PFSK-1 (cell line): ENCODE data around the gene SGPP1.

Source experiments
- FOXP2 ChIP-seq: optimal IDR thresholded peaks from 2 replicates; pipeline ENCODE3; 2011; ENCODE audit warnings: borderline replicate concordance, control low read depth, inconsistent platforms; ENCODE audit not compliant: insufficient read depth; ENCODE audit errors: extremely low read length, extremely low read depth
- POLR2AphosphoS5 ChIP-seq: IDR thresholded peaks from 2 replicates; pipeline ENCODE4 v1.6.1; 2012; ENCODE audit warnings: low read depth, mild to moderate bottlenecking, control low read depth, low read length, moderate library complexity
- SIN3A ChIP-seq: IDR thresholded peaks from 2 replicates; pipeline ENCODE4 v1.6.1; 2012; ENCODE audit warnings: mild to moderate bottlenecking, low read length, moderate library complexity, borderline replicate concordance; ENCODE audit not compliant: insufficient read depth
- TAF1 ChIP-seq: IDR thresholded peaks from 2 replicates; pipeline ENCODE4 v1.6.1; 2012; ENCODE audit warnings: low read length, control low read depth, borderline replicate concordance; ENCODE audit not compliant: insufficient read depth

DNA sequence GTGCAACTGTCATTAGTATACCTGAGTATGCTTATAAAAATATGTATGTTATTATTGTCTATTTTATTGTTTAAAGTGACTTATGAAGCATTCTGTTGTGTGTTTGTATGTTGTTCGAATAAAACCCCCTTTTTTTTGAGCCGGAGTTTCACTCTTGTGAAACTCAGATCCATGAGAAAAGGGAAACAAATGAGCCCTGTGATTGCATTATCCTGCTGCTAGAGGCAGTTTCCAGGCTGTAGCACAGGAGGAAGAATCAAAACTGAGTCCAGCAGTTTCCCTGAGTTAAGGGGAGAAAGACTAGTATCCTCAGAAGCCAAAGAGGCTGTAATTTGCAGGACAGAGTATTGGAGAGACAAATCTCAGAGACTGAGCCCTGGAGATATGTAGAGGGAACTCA is 12.5 kb downstream of the SGPP1 start:
- TF ChIP-seq SIN3A (no peak), FOXP2 (no peak), TAF1 (no peak), POLR2AphosphoS5 (no peak)
